ENCODE data around the gene HSPA2. TPM values are rescaled to one million over a fixed set of nuclear protein-coding genes. Genes with fewer than 3 reads are reported as not detected.
A peak's percentile ranks its signal among the peaks of the same experiment; 100 is the strongest.

HSPA2 gene
- total and polyA plus RNA-seq, 2 donors (not counting 1 experiment from before 2014, with no cell fraction given), result 3.6 to 19.6 TPM

DNA sequence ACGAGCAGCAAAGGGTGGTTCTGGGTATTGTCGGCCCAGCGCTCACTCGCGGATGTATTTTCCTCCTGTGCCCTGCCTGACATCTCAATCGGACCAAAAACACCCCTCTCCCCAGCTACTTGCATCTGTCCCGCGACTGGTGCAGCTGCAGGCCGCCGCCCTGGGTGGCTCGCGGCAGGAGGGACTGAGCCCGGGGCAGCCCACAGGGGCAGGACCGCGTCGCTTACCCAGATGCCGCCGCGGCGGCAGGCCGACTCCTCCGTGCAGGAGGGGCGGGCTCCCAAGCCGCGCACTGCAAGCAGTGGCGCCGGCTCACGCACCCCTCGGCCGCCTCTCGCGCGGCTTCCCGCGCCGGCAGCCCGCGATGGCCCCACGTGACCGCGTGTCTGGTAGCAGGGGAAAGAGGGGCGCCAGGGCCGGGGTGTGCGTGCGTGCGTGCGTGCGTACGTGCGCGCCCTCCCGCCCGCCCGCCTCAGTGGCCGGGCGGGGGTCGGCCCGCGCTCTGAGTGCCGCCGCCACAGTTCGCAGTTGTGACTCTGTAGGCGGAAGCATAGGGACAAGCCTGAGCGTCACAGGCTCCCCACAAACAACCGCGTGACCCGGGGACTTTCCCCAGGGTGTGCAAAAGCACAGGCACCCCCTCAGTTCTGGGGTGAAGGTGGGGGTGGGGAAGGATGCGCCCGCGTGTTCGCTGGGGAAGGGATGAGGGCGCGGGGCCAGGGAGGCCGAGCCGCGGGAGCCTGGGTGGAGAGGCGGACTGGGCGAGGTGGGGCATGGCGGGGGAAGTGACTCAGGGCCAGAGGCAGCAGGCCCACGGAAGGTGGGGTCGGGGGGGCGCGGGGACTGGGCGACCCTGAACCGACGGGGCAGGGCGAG lies 36.9 kb upstream of the HSPA2 start, which contains the start of gene ZBTB25:
Gene ZBTB25, minus strand, starts transcription at position 405 of the 876 bp plus-strand sequence. CDS start 13,305 bp downstream, outside the sequence.
- POLR2A ChIA-PET, result interaction anchor here (0.6 to 3.4 kb wide), 14 partner anchors 12 to 862 kb away, joined by 3 to 28 read pairs (median 6); partner anchors contain the start of genes AKAP5, HSPA2, MTHFD1 and WDR89
- H3K36me3 ChIP-seq (replicated peaks in 1 of 2; ENCODE audit: control extremely low read depth in 1 of 2, control insufficient read depth in 1 of 2, extremely low read depth in 1 of 2, insufficient read depth in 2 of 2, low read length in 1 of 2), result peaks cover 0 to 4% of the 10 kb centered on the region in 2 experiments
- WGBS (ENCODE audit: insufficient coverage), result under 1% methylated on average over 87 of the region's 87 CpGs
- H4K20me1 ChIP-seq (ENCODE audit: control insufficient read depth, insufficient read depth, low read length, poor library complexity, severe bottlenecking), result peaks cover 38% of the 10 kb centered on the region
- Mint-ChIP-seq H3K4me1 (peaks cover 61% of the 10 kb centered on the region), H3K4me3 (peak within 1 kb of the TSS; percentile 95), H3K27me3 (no peaks in the 10 kb centered on the region), H3K9me3 (ENCODE audit: insufficient read depth) (no peaks in the 10 kb centered on the region), H3K27ac (peak within 1 kb of the TSS; percentile 100)
- no peaks in the 10 kb centered on the region for H3K27me3 ChIP-seq (replicated peaks in 1 of 4; ENCODE audit: control extremely low read depth in 1 of 4, control insufficient read depth in 3 of 4, insufficient read depth in 4 of 4, low read length in 3 of 4)
- peak; percentile 64 for ATAC-seq (ENCODE audit: low read depth)
- CTCF ChIA-PET, result interaction anchor here (0.9 to 3.1 kb wide), 11 partner anchors 8 to 165 kb away, joined by 3 to 42 read pairs (median 4); partner anchors contain the start of gene HSPA2
- H3K9me3 ChIP-seq (ENCODE audit: control extremely low read depth in 1 of 3, control insufficient read depth in 2 of 3, insufficient read depth in 1 of 3, low read length in 2 of 3), result no peaks in the 10 kb centered on the region
- H3K4me2 ChIP-seq (replicated peaks; ENCODE audit: low read depth, low read length, poor library complexity, severe bottlenecking), result peak within 1 kb of the TSS; percentile 86
- intact Hi-C loops (cut with micrococcal nuclease), result loop anchor here (1.0 to 5.0 kb wide), 12 partner anchors 8 to 909 kb away; partner anchors contain the start of genes CHURC1, FUT8, HSPA2 and MTHFD1
- peak within 1 kb of the TSS; percentile 99 to 100 for H3K27ac ChIP-seq (ENCODE audit: low read length in 2 of 2)
- TF ChIP-seq EZH2 (IDR thresholded peaks at IDR 0.05; ENCODE audit: borderline replicate concordance, insufficient read depth, low read depth, low read length, poor library complexity, severe bottlenecking), result no peak
- TF ChIP-seq, protein P1, sequence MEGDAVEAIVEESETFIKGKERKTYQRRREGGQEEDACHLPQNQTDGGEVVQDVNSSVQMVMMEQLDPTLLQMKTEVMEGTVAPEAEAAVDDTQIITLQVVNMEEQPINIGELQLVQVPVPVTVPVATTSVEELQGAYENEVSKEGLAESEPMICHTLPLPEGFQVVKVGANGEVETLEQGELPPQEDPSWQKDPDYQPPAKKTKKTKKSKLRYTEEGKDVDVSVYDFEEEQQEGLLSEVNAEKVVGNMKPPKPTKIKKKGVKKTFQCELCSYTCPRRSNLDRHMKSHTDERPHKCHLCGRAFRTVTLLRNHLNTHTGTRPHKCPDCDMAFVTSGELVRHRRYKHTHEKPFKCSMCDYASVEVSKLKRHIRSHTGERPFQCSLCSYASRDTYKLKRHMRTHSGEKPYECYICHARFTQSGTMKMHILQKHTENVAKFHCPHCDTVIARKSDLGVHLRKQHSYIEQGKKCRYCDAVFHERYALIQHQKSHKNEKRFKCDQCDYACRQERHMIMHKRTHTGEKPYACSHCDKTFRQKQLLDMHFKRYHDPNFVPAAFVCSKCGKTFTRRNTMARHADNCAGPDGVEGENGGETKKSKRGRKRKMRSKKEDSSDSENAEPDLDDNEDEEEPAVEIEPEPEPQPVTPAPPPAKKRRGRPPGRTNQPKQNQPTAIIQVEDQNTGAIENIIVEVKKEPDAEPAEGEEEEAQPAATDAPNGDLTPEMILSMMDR (IDR thresholded peaks at IDR 0.05), result no peak
- peak within 1 kb of the TSS; percentile 87 to 98 (median 95) for H3K4me3 ChIP-seq (ENCODE audit: control extremely low read depth in 1 of 5, extremely low read depth in 1 of 5, insufficient read depth in 1 of 5, low read depth in 2 of 5, low read length in 4 of 5)
- peaks cover 63 to 65% of the 10 kb centered on the region in 2 donors for H3K4me1 ChIP-seq (ENCODE audit: control insufficient read depth in 2 of 2, insufficient read depth in 2 of 2, low read length in 2 of 2)
- peak within 1 kb of the TSS; percentile 95 for H3K9ac ChIP-seq (ENCODE audit: low read length)
- peak within 1 kb of the TSS; percentile 74 for H2AFZ ChIP-seq (ENCODE audit: insufficient read depth, low read depth, low read length, poor library complexity, severe bottlenecking)
- DNase-seq, result peak; percentile 99
- H3K79me2 ChIP-seq (ENCODE audit: control insufficient read depth, insufficient read depth, low read length), result peaks cover 81% of the 10 kb centered on the region

Data from B cell (primary cell).